ENCODE data around the gene USP12.
"Not testable (repeated sequence)": the region's sequence is repeated elsewhere in the genome, so short reads cannot be mapped to it uniquely, and the experiment has no call there.

Gene USP12

DNA sequence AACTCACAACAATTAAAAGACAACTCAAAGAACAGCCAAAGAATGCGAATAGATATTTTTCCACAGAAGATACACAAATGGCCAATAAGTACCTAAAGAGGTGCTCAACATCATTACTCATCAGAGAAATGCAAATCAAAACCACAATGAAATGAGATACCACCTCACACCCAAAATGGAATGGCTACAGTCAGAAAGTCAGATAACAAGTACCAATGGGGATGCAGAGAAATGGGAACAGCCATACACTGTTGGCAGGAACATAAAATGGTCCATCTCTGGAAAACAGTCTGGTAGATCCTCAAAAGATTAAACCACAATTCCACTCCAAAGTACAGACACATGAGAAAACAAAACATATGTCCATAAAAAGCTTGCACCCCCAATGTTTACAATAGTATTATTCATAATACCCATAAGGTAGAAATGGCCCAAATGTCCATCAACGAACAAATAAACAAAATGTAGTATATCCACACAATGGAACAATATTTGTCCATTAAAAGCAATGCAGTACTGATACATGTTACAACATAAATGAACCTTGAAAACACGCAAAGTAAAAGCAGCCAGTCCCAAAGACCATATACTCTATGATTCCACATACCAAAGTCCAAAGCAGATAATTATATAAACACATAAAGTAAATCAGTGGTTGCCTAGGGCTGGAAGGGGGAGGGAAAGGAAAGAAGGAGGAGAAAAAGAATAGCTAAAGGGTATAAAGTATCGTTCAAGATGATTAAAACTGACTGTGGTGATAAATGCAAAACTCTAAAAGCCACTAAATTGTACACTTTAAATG is 19.6 kb downstream of the USP12 start:
- DNase-seq (ENCODE audit: low read depth in 2 of 3, low spot score in 1 of 3): no peak

DNA sequence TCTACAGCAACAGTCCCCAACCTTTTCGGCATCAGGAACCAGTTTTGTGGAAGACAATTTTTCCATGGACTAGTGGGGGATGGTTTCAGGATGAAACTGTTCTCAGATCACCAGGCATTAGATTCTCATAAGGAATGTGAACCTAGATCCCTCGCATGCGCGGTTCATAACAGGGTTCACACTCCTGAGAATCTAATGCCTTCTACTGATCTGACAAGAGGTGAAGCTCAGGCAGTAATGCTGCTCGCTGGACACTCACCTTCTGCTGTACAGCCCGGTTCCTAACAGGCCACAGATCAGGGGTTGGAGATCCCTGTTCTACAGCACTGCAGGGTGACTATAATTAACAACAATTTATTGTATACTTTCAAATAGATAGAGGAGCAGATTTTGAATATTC is 21.9 kb downstream of the USP12 start:
- no peak for DNase-seq (ENCODE audit: low read depth in 2 of 3, low spot score in 1 of 3)

DNA sequence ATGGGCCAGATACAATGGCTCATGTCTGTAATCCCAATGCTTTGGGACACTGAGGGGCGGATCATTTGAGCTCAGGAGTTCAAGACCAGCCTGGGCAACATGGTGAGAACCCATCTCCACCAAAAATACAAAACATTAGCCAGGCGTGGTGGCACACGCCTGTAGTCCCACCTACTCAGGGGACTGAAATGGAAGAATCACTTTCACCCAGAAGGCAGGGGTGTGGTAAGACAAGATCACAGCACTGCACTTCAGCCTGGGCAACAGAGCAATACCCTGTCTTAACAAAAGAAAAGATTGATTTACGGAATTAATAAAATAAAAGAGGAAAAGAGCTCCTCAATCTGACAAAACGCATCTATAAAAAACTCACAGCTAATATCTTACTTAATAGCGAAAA is 22.7 kb downstream of the USP12 start:
- no peak for DNase-seq (ENCODE audit: low read depth in 2 of 3, low spot score in 1 of 3)

DNA sequence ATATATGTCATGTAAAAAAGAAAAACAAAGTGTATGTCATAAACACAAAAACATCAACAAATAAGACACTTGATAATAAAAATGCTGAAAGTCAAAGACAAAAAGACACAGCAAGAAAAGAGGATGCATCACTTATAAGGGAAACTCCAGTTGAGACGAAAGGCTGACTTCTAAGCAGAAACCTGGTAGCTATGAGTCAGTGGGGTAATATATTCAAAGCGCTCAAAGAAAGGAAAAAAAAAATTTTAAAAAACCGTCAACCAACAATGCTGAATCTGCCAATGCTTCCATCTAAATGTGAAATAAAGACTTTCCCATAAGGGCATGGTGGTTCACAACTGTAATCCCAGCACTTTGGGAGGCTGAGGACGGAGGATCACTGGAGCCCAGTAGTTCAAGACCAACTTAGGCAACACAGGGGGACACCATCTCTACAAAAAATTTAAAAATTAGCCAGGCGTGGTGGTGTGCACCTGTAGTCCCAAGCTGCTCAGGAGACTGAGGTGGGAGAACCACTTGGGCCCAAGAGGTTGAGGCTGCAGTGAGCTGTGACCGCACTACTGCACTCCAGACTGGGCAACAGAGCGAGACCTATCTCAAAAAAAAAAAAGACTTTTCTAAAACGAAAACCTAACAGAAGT is 24.0 kb downstream of the USP12 start:
- no peak for DNase-seq (ENCODE audit: low read depth in 2 of 3, low spot score in 1 of 3)

DNA sequence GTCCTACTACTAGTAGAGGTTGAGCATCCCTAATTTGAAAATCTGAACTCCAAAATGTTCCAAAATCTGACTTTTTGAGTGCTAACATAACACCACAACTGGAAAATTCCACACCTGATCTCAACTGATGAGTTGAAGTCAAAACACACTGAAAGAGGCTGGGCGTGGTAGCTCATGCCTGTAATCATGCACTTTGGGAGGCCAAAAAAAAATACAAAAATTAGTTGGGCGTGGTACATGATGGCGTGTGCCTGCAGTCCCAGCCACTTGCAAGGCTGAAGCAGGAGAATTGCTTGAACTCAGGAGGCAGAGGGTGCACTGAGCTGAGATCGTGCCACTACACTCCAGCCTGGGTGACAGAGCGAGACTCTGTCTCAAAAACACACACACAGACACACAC is 29.9 kb downstream of the USP12 start:
- DNase-seq (ENCODE audit: low read depth in 2 of 3, low spot score in 1 of 3): no peak

DNA sequence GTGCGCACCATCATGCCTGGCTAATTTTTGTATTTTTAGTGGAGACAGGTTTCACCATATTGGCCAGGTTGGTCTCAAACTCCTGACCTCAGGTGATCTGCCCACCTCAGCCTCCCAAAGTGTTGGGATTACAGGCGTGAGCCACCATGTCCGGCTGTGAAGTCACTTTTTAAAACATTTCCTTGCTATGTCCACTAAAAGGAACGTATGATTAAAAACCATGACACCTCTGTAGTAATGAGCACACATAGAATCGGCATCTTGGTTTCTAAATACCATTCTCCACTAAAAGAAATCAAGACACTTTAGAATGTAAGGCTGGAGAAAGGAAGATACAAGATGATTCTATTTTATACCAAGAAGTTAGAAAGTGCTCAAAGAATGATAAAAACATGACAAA is 30.5 kb downstream of the USP12 start:
- not testable (repeated sequence) for DNase-seq (ENCODE audit: low read depth in 2 of 3, low spot score in 1 of 3)

DNA sequence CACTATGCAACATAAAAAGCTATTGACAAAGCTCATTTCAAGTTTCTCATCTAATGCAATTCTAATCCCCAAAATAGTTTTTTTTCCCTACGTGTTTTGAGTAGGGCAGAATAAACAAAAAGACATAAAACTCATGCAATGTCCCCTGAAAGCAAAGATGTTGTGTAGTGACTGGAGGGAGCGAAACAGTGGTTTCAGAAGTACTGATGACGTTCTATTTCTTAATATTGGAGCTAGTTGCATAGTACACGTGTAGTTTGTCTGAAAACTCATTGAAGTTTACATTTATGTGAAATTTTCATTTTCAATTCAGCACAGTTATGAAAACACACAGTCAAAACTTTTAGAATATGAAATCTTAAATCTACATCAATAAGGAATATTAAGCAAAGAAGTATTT is 31.6 kb downstream of the USP12 start:
- no peak for DNase-seq (ENCODE audit: low read depth in 2 of 3, low spot score in 1 of 3)

DNA sequence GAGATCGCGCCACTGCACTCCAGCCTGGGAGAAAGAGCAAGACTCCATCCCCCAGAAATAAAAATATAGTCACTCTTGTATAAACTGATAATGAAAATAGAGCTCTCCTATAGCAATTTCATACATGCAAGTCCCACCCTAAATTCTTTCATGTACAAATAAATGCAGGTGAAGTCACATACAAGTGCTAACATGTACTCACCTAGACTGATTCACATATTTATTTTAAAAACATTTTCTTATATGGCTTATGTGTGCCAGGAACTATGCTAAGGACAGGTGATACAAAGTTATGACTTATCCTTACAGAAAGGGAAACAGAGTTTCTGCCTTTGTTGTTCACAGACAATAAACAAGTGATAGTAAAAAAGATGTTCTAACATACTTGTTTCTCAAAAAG is 32.0 kb downstream of the USP12 start:
- no peak for DNase-seq (ENCODE audit: low read depth in 2 of 3, low spot score in 1 of 3)

DNA sequence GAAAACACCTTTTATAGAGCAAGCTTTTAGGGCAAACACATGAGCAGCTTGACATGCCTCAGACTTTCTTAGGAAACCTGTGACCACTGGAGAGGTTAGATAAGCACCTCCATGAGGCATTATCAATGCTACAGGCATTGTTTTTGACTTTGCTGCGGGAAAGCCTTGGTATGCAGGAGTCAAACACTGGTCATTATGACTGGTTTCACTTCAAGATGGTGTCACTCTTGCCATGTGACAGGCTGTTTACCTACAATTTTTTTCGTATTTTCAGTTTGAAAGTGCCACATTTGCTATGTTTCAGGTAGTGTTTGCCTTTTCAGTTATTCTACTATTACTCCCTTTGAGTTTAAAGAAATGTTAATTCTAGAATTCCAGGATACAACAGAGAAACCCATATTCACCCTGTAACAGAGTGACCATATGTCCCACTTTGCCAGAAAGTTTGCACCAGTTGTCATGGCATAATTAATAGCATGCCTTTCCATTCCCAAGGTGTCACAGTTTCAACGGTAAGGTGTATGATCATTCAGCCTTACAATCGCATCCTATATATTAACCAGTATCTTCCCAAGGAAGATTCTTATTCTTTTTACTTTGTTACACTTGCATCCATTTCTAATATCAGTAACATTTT is 33.0 kb downstream of the USP12 start:
- DNase-seq (ENCODE audit: low read depth in 2 of 3, low spot score in 1 of 3): no peak

DNA sequence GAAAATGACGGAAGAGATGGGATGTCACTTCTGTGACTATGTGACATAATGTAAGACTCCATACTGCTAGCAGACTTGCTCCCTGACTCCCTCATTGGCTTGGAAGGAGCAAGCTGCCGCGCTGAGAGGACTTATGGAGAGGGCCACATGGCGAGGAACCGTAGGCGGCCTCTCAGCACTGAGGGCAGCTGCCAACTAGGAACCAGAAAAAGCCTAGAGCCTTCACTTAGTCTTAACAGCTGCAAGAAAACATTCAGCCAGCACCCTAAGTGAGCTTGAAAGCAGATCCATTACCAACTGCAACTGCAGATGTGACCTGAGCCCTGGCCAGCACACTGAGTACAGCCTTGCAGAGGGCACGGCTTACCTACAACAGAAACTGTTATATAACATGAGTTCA is 33.9 kb downstream of the USP12 start:
- DNase-seq (ENCODE audit: low read depth in 2 of 3, low spot score in 1 of 3): no peak

DNA sequence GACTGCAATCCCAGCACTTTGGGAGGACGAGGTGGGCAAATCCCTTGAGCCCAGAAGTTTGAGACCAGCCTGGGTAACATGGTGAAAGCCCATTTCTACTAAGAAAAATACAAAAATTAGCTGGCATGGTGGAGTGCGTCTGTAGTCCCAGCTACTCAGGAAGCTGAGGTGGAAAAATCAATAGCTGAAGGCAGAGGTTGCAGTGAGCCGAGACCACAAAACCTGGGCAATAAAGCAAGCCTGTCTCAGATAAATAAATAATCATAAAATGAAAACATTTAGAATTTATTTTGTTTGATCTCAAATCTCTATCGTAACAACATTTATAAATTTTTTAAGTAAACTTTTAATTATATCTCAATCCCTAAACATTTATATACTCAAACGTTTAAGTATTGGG is 36.6 kb downstream of the USP12 start:
- no peak for DNase-seq (ENCODE audit: low read depth in 2 of 3, low spot score in 1 of 3)

DNA sequence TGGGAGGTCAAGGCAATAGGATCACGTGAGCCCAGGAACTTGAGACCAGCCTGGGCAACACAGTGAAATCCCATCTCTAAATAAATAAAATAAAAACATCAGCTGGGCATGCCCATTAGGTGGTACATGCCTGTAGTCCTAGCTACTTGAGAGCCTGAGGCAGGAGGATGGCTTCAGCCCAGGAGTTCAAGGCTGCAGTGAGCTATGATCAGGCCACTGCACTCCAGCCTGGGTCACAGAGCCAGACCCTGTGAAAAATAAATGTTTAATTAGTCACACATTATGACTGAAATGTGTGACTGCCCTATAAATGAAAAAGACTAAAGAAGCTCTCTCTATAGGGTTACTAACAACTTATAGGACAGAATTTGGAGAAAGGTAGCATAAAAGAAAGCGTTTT is 37.7 kb downstream of the USP12 start:
- no peak for DNase-seq (ENCODE audit: low read depth in 2 of 3, low spot score in 1 of 3)

DNA sequence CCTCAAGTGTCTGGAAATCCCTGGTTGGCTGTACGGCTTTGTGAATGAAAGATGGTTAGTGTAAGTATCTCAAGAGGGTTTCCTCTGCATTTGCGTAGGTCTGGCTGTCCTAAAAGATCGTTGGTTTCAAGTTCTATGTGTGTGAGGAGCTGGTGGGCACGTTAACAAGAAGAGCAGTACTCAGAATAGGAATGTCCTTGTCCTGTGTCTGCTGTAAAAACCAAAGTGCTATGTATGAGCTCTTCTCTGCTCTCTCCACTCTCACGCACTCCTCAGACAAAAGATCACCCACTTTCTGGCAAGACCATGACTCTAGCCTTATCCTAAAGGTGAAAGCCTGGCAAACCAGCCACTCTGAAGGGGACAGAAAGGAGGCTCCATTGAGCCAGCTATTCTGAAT is 39.1 kb downstream of the USP12 start:
- DNase-seq (ENCODE audit: low read depth in 2 of 3, low spot score in 1 of 3): no peak

DNA sequence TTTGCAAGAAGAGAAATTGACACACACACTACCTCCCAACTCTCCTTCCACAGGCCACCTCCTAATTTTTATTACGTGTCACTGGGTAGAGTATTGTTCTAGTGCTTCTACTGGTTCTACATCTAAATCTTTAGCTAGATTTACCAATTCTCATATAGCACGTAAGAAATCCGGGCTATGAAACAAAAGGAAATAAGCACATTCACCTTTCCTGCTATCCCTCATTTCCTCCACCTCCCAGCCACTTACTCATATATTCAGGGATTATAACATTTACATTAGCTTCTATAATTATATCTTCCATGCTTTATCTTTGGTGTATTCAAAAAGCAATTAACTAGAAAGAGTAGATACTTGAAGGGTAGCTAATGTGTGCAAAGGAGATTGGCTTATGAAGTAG is 39.7 kb downstream of the USP12 start:
- no peak for DNase-seq (ENCODE audit: low read depth in 2 of 3, low spot score in 1 of 3)

DNA sequence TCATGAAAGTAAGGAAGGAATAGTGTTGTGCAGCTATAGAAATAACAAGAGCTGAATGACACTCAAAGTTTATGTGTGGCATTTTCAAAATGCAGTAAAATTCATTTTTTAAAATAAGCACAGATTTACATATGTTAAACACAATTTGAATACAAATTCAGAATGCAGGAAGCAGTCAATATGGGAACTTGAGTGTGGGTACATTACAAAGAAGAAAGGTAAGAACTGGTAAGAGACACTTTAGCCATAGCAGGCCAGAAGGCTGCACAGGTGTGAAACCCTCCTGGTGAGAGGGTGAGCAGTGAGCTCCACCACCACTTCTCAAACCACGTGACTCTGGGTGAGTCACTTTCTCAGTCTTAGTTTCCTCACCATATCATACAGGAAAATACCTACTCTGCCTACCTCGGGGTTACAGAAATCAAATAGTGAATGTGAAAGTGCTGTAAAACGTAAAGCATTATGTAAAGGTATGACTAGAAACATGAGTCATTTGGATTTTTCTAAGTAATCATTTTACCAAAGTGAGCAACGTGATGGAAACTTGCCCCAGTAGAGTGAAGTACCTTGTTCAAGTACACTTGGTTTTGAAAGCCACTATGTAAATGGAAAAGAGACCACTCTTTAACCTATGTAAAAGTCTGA is 40.5 kb downstream of the USP12 start:
- peak; percentile 60 to 71 (median 65) for DNase-seq (ENCODE audit: low read depth in 2 of 3, low spot score in 1 of 3)

DNA sequence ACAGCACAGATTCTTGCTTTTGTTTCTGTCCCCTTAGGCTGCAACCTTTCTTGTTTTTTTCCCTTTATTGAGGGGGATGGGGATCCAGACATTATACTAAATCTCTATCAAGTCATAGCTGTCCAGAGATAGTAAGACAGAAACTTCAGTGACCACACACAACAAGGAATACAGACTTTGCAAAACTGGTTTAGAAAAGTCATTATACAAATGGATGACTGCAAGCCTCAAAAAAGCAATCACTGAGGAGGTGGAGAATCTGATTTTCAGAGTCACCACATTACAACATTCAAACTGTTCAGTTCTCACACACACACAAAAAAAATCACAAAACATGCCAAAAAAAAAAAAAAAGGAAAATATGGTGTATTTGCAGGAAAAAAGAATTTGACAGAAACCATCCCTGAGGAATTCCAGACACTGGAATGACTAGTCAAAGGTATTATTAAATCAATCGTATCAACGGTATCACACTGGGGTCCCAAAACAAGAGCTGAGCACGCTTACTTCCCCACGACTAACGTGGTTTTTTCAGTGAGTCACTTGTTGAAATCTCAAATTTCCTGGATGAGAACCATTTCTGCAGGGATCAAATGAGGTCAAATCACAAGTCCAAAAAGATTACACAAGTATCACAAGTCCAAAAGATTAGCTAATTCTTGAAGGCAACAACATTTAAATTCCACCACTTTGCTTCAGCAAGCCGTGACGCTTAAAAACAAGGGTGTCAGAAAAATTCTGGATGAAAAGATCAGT is 41.2 kb downstream of the USP12 start:
- no peak for DNase-seq (ENCODE audit: low read depth in 2 of 3, low spot score in 1 of 3)

DNA sequence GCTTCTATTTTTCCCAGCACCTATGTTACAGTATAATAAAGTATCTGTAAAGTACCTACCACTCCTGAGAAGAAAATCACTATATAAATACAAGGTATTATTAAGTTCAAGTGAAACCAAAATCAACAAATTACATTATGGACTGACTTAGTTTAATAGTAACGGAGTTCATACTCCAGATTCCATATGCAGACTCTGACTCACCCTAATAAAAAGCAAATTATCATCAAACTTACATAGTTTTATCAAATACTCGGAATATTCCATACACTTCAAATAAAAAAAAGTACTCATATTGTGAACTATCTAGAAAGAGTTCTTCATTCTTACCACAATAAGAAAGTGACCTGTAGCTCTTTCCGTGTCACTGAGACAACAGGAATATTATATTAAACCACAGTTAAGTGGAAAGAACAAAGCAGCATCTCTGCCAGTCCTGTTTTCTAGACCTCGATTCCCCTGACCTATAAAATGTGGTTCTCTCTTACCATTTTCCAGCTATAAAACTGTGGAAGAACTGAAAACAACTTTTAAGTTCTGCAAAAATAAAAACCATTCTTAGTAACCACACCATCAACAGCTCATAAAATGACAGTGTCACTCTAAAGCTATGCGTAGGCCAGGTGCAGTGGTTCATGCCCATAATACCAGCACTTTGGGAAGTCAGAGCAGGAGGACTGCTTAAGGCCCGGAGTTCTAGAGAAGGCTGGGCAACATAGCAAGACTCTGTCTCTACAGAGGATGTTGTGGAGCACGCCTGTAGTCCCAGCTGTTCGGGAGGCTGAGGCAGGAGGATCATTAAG is 42.6 kb downstream of the USP12 start:
- DNase-seq (ENCODE audit: low read depth in 2 of 3, low spot score in 1 of 3): no peak

DNA sequence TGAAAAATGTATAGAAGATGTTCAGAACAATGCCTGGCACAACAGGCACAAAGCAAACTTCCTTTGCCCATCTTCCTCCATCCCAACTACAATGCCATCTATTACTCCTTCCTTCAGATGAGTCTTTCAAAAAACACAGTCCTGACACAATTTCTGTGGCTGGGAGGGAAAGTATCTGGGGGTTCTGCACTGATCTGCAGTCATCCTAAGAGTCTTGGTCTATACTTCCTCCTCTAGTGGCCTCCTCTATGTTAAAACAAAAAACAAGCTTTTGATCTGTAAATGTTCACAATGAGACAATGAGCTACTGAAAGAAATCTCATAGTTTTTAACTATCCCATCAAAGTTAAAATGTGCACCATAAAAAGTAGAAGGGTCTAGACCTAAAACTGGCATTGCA is 44.8 kb downstream of the USP12 start:
- DNase-seq (ENCODE audit: low read depth in 2 of 3, low spot score in 1 of 3): no peak

DNA sequence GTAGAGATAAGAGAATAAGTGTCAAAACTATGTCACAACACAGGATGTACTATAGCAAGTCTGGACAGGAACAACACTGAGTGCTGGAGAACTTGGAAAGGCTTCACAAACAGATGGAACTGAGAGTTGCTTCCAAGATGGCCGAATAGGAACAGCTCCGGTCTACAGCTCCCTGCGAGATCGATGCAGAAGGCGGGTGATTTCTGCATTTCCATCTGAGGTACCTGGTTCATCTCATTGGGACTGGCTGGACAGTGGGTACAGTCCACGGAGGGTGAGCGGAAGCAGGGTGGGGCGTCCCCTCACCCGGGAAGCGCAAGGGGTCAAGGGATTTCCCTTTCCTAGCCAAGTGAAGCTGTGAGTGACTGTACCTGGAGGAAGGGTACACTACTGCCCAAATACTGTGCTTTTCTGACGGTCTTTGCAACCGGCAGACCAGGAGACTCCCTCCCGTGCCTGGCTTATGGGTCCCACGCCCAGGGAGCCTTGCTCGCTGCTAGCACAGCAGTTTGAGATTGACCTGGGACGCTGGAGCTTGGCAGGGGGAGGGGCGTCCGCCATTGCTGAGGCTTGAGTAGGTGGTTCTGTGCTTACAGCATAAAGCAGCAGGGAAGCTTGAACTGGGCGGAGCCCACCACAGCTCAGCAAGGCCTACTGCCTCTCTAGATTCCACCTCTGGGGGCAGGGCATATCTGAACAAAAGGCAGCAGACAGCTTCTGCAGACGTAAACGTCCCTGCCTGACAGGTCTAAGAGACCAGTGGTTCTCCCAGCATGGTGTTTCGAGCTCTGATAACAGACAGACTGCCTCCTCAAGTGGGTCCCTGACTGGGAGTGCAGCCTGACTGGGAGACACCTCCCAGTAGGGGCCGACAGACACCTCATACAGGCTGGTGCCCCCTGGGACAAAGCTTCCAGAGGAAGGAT is 46.0 kb downstream of the USP12 start:
- DNase-seq (ENCODE audit: low read depth in 2 of 3, low spot score in 1 of 3): no peak

All from stimulated activated CD4-positive, alpha-beta T cell treated with anti-CD3 and anti-CD28 coated beads, Interleukin-12 subunit alpha, Interleukin-12 subunit beta, amount 100 ng/mL, for 48 hours (primary cell).